Activated T-helper 1 cell treated with anti-CD3 and anti-CD28 coated beads, Interleukin-2, amount 50 U/mL, for 16 hours (primary cell): ENCODE measurements around the gene SF1.
A peak's percentile ranks its signal among the peaks of the same experiment; 100 is the strongest.
"Not testable (repeated sequence)": the region's sequence is repeated elsewhere in the genome, so short reads cannot be mapped to it uniquely, and the experiment has no call there.

ENCODE experiments used
- DNase-seq, 2 donors: peaks; one replicate each; pipeline ENCODE4 v3.0.0-alpha.2; 2020; ENCODE audit warnings: low read depth in 1 of 2, low spot score in 1 of 2

Gene SF1, protein sequence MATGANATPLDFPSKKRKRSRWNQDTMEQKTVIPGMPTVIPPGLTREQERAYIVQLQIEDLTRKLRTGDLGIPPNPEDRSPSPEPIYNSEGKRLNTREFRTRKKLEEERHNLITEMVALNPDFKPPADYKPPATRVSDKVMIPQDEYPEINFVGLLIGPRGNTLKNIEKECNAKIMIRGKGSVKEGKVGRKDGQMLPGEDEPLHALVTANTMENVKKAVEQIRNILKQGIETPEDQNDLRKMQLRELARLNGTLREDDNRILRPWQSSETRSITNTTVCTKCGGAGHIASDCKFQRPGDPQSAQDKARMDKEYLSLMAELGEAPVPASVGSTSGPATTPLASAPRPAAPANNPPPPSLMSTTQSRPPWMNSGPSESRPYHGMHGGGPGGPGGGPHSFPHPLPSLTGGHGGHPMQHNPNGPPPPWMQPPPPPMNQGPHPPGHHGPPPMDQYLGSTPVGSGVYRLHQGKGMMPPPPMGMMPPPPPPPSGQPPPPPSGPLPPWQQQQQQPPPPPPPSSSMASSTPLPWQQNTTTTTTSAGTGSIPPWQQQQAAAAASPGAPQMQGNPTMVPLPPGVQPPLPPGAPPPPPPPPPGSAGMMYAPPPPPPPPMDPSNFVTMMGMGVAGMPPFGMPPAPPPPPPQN

GRCh38 chr11:64778473-64779298 is at the start of gene SF1:
TSS of gene SF1 (minus strand) at chr11:64778542. CDS start at chr11:64778392, 150 bp downstream.
- DNase-seq, result peak; percentile 95 to 98

- DNase-seq, result no peak
Measured at GRCh38 chr11:64827451-64827839, 49.1 kb upstream of the SF1 start.

- DNase-seq, result no peak
Measured at GRCh38 chr11:64826578-64827450, 48.5 kb upstream of the SF1 start.

DNA sequence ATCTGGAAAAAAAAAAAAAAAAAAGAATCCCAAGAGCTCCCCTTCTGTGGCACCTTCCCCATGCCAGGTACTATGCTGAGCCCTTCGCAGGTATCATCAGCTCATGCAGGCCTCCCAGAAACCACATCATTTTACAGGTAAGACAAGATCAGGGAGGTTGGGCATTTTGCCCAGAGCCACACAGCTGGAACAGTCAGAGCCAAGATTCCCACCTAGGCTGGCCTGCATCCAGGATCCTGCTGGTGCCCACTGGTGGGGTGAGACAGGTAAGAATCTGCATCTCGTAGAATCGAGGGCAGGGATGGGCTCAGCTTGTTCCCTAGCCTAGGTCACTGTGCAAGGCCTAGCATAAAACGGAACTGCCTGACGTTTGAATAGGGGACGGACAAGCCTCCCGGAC is 47.7 kb upstream of the SF1 start:
- DNase-seq, result no peak

DNA sequence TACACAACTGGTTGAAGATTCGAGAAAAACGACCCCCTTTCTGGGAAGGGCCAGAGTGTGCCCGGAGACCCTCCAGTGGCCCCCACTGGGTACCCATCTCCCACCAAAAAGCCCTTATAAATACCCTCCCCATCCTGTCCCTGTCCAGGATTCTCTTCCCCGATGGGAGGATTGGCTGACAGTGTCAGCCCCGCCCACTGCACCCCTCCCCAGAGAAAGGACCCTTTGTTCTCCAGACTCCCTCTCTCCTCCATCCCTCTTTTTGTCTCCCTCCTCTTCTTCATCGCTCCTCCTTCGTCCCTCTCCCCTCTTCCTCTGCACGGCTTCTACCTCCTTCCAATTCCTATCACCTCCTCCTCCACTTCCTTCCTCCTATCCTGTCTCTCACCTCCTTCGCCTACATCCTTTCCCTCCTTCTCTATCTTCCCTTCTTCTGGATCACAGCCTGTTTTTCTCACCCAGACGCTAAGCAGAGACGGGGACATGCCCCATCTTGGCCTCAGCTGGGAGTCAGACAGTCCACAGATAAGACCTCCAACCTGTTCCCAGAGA is 45.3 kb upstream of the SF1 start:
- DNase-seq, result no peak

- no peak for DNase-seq
Measured at GRCh38 chr11:64817476-64817875, 39.1 kb upstream of the SF1 start.

DNA sequence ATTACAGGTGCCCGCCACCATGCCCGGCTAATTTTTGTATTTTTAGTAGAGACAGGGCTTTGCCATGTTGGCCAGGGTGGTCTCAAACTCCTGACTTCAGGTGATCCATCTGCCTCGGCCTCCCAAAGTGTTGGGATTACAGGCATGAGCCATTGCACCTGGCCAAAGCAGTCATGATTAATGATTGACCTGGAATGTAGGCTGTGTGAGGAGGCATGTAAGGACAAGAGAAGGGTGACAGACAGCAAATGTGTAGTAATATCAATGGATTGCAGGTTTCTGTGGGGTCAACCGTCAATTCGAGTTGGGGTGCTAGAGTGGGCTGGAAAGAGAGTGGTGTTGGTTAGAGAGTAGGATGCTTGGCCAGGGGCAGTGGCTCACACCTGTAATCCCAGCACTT is 37.1 kb upstream of the SF1 start:
- not testable (repeated sequence) for DNase-seq

- DNase-seq, result no peak
Measured at GRCh38 chr11:64814712-64815187, 36.4 kb upstream of the SF1 start.

DNA sequence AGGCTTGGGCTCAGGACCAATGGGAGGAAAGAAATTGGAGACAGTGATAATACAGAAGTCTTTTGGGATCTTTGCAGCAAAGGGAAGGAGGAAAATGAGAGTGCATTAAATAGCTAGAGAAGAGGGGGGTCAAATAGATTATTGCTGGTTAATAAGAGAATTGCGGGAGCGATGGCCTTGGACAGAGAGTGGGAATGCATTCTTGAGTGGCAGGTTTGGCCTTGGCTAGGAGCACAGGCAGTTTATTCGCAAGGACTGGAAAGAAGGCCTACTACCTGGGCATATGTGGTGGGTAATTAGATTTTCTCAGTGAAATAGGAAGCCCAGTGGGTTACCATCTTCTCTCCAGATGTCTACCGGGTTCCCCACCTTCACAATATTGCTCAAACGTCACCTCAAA is 35.5 kb upstream of the SF1 start:
- no peak for DNase-seq

GRCh38 chr11:64810891-64811272 is 32.5 kb upstream of the SF1 start:
- no peak for DNase-seq

- peak; percentile 51 to 68 for DNase-seq
Measured at GRCh38 chr11:64810271-64810890, 32.0 kb upstream of the SF1 start, which contains the start of gene MEN1. TSS of gene MEN1 (minus strand) at chr11:64810551. CDS start at chr11:64810109, 442 bp downstream.

- no peak for DNase-seq
Measured at GRCh38 chr11:64809781-64810241, 31.5 kb upstream of the SF1 start.

DNA sequence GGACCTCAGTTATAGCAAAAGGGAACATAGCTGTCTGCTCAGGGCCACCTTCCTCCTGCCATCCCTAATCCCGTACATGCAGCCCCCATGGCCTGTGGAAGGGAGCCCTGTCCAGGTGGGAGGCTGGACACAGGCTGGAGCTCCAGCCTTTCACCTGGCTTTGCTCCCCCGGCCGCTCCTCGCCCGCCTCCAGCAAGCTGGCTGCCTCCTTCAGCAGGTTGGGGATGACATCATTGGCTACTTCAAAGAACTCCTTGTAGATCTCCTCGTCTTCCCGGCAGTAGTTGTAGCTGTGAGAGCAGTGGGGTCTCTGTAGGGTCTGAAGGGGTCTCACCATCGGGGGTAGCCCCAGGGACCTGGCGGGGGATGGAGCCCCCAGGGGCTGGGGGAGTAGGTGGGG is 27.1 kb upstream of the SF1 start:
- DNase-seq, result no peak

DNA sequence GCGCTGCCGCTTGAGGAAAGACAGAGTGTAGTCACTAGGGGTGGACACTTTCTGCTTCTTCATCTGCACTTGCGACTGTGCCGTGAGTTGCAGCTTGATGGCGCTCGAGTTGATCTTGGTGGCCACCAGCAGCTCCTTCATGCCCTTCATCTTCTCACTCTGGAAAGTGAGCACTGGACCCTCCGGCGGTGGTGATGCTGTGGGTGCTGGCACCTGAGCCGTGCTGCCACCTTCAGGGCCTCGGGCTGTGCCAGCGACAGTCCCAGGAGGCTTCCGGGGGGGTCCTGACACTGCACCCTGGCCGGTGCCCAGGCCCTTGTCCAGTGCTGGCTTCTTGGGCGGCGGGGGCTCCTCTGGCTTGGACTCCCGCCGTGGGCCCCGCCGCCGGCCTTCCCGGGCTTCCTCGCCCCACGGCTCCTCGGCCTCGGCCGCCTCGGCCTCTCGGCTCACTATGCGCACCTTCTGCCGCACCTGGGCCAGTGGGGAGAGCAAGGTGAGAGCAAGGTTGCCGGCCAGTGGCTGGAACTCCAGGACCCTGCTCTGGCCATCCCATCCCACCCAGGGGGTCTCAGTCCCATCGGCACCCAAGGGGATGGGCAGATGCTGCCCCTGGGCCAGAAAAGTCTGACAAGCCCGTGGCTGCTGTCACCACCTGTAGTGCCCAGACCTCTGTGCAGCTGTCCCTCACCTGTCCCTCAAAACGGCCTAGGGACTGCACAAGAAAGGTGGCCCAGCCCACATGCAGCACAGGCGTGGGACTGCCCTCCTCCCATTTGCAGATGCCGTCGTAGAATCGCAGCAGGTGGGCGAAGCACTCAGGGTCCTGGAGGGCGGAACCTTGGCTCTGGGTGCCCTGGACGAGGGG is 26.2 kb upstream of the SF1 start:
- DNase-seq, result no peak

DNA sequence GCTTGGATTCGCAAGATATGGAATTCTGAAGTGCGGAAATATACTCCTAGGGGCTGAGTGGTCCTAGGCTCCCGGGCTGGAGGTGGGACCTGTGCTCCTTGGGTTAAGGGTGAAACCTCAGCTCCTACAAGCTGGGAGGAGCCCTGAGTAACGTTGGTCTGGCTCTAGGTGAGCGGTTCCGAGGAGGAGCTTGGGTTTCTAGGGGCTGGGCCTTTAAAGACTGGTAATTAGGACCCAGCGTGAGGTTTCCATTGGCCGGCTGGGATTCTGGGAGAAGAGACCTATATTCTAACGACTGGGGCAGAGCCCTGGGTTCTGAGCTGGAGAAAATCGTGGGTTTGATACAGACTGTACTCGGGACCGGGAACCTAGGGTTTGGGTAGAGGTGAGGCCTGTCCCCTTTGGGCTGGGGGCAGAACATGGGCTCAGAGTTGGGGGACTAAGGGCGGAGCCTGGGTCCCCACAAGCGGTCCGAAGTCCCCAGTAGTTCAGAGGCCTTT is 25.6 kb upstream of the SF1 start:
- DNase-seq, result no peak

DNA sequence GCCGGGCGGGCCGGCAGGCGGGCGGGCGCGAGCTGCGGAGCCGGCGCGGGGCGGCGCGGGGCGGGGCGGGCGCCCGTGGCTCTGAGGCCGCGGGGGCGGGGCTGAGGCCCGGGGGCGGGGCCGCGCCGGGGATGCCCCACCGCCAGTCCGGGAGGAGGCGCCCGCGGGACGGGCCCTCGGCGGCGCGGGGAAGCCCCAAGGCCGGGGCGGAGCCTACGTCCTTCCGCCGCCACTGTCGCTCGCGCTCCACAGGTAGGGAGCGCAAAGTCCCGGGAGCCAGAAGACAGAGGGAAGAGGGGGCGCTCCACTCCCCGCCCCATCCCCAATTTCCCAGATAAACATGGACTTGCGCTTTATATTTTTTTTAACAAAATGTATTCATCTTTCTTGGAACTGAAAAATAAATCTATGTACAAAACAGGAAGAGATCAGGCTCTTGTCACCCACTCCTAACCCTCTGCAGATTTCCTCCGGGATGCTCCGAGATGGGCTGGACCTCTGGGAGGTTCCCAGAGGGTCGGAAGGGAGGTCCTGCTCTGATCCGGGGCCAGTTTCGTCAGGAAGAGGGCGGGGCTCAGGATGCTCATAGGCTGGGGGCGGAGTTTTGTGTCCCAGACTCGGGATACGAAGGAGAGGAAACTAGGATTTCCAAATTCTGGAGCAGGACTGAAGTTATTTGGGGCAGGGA is 25.0 kb upstream of the SF1 start, which contains the start of gene MAP4K2:
Gene MAP4K2, minus strand, starts transcription at position 57 of the 688 bp plus-strand sequence. CDS start 65 bp downstream, outside the sequence.
- DNase-seq, result peak; percentile 62 to 84

- DNase-seq, result peak; percentile 25
Measured at GRCh38 chr11:64802370-64803157, 24.2 kb upstream of the SF1 start.
